Measurements from ENCODE around the gene RAD52.

RAD52 gene

DNA sequence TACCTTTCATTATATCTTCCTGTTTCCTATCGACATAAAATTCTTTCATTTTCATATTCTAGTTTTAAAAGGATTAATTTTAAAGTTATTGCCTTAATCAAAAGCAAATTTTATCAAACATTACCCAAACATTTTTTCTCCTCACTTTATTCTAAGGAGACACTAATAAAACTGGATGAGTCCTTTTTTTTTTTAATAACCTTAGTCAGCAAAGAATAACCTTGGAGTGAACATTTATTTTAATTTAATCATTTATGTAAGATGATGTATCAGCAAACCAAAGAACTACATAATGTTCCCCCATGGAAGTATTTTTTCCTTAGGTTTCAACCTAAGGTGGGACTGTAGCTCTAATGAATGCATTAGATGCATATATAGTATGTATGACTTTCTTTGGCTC lies 83.9 kb downstream of the RAD52 start:
- DNase-seq = no peak

DNA sequence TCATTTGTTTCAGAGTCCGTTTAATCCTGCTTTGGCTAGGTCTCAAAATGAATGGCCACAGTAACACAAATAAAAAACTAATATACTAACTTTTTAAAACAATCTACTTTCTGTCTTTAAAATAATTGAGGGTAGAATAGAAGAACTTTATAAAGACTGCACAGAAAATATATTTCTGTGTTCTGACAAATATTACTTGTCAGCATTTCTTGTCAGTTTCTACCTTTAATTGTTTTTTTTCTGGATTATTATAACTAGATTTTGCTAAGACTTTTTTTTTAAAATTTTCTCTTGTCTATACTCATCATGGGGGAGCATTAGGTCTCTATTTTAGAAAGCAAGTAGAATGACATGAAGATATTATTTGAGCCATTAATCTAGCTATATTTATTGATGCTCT lies 86.2 kb downstream of the RAD52 start:
- no peak for DNase-seq

DNA sequence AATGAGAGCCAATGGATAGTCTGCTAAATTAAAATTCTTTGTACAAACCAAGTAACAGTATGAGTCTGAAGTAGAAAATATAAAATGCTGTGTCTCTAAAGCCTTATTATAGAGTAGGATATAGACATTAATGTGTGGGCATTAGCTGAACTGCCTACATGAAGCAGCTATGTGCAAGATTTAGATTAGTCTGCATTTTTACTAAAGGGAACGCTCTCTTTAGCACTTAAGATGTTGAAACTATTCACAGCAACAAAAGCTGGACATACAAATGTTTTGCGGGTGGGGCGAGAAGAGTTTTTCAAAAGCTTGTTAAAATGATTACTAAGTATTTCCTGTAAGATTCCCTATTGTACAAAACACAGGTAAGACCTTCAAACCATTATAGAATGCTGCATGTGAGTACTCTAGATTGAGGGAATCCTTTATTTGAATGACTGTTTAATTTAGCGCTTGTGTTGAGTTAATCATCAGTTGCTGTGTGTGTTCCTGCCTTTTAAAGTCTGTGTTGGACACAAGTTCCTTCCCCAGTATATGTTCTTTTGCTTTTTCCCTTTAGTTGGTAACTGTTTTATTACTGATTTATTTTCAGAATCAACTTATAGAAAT lies 87.1 kb downstream of the RAD52 start:
- DNase-seq = no peak
